Neural progenitor cell (in vitro differentiated cells): ENCODE data around the gene SKA1.

Experiments
- EZH2phosphoT487 ChIP-seq: fragments of 200-600 bp; sonication (generic); IDR thresholded peaks from 2 replicates; pipeline ENCODE4 v1.6.1; 2017; ENCODE audit warnings: antibody characterized with exemption
- TF ChIP-seq, protein P1 (sequence below): fragments of 200-600 bp; sonication (generic); IDR thresholded peaks from 2 replicates; pipeline ENCODE4 v1.5.1; 2017; ENCODE audit warnings: antibody characterized with exemption, mild to moderate bottlenecking

DNA sequence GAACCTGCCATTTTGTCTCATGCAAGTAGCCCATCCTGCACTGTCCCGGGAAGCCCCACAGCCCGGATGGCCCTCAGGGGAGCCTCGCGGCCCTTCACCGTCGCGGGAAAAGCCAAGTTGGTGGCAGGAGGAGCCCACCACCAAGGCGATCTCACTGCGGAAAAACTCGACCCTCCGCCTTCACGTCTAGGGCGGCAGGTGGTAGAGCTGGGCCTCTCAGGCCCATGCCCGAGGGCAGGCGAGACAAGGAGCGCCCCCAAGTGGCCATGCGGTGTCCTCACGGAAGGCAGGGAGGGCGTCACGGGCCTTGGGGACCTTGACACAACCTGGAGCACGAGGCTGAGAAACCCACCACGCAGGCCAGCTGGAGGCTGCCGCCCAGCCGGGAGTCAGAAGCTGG is 34.8 kb upstream of the SKA1 start:
- TF ChIP-seq, protein P1, sequence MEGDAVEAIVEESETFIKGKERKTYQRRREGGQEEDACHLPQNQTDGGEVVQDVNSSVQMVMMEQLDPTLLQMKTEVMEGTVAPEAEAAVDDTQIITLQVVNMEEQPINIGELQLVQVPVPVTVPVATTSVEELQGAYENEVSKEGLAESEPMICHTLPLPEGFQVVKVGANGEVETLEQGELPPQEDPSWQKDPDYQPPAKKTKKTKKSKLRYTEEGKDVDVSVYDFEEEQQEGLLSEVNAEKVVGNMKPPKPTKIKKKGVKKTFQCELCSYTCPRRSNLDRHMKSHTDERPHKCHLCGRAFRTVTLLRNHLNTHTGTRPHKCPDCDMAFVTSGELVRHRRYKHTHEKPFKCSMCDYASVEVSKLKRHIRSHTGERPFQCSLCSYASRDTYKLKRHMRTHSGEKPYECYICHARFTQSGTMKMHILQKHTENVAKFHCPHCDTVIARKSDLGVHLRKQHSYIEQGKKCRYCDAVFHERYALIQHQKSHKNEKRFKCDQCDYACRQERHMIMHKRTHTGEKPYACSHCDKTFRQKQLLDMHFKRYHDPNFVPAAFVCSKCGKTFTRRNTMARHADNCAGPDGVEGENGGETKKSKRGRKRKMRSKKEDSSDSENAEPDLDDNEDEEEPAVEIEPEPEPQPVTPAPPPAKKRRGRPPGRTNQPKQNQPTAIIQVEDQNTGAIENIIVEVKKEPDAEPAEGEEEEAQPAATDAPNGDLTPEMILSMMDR = peak; percentile 10
- no peak for TF ChIP-seq EZH2phosphoT487
